Hematopoietic multipotent progenitor cell treated with erythropoietin and hydrocortisone succinate and interleukin-3 and kit ligand, for 6 days (in vitro differentiated cells): ENCODE results near the gene CCDC194.
"Not testable (repeated sequence)": the region's sequence is repeated elsewhere in the genome, so short reads cannot be mapped to it uniquely, and the experiment has no call there.

Experiments used
- DNase-seq: peaks from one replicate; pipeline ENCODE4 v3.0.0-alpha.2; 2015

CCDC194 gene

GRCh38 chr19:17365361-17365760, 28.6 kb downstream of the CCDC194 start:
- no peak for DNase-seq

GRCh38 chr19:17363852-17364605, 30.0 kb downstream of the CCDC194 start:
- DNase-seq, result not testable (repeated sequence)

DNA sequence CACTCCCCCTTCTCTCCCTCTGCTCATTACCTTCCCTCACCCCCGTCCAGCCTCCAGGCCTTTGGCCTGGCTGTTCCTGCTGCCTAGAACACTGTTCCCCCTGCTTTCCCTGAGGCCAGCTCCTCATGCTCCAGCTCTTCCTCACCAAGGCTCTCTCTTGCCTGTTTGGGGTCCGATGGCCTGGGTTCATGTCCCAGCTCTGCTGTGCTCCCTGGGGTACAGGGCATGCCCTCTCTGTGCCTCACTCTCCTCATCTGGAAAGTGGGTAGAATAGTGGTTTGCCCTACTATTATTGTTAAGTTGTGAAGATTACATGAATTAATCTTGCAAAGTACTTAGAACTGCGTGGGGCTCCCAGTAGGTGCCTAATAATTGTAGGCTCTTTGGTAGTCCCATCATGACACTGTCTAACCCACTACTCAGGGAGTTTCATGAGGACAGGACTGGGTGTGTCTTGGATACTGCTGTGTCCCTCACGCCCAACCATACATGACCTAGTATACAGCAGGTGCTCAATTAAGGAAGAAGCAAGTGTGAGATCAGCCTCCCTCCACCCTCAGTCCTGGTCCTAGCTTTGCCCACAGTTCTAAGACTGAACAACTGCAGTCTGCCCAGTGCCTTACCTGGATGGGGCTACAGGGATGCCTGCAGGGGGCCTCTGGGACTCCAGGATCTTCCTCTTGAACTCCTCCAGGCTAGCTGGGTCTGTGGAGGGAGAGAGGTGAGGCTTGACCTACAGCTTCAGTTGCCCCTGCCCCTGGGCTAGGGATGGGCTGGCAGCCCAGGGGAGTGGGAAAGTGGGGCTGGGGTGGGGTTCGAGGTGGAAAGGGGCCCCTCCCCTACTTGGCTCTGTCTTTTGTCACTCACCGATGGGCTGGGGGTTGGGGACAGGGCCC, 33.8 kb downstream of the CCDC194 start:
- DNase-seq, result no peak

GRCh38 chr19:17358395-17358794, 35.6 kb downstream of the CCDC194 start:
- DNase-seq, result no peak

DNA sequence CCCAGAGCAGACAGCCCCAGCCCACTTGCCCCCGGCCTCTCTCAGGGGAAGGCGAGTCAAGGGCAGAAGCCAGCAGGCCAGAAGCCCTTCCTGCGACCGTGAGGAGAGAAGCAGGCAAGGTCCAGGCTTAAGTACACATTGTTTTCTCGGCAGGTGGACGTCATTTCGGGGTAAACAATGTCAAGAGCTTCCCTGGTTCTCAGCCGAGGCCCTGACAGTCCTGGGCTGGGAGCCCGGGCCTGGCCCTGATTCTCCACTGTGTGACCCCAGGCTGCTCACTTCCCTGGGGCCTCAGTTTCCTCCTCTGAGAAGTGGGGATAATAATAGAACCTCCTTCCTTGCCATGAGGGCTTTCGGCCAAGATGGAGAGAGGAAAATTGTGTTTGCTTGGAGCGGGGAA, 36.3 kb downstream of the CCDC194 start:
- no peak for DNase-seq

- no peak for DNase-seq
Observed at GRCh38 chr19:17357078-17357666, 36.8 kb downstream of the CCDC194 start.

DNA sequence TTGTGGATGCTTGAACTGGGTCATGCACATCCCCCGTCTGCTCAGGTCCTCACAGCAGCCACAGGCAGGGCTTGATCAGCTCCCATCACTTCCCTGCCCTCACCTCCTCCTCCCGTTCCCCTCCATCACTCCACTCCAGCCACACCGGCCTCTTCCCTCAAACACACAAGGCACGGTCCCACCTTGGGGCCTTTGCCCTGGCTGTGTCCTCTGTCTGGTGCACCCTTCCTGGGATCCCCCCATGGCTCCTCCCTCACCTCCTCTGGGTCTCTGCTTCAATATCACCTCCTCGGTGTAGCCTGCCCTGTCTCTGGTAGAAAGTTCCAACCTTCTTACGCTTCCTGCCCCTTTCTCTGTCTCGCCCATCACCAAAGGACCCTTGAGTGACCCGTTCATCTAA, 40.6 kb downstream of the CCDC194 start:
- DNase-seq, result no peak

DNA sequence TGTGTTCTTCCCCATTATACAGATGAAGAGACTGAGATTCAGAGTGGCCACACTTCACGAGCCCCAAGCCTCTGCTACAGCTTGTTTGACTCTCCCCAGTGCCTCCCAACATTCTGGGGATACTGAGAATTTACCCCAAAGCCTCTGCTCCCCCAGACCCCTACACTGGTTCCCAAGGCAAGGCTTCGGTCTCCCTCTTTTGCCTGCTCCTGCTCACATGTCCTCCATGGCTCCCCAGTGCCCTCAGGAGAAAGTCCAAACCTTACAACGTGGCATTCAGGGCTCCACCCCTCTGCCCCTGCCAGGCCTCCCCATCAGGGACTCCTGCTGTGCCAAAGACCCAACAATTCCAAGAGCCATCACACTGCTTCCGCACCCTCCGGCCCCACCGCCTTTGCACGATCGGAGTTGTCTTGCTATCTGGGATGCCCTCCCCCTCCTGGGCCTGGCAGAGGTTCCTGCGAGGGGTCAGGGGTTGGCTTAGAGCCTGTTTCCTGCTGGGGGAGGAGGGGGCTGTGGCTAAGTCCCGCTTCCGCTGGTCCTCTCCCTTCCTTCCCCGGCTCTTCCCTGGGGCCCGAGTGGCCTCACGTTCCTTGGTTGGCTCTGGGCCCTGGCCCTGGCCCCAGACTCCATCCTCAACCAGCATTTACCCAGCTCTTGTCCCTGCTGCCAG, 41.3 kb downstream of the CCDC194 start:
- no peak for DNase-seq

GRCh38 chr19:17351815-17352435, 42.1 kb downstream of the CCDC194 start:
- no peak for DNase-seq

DNA sequence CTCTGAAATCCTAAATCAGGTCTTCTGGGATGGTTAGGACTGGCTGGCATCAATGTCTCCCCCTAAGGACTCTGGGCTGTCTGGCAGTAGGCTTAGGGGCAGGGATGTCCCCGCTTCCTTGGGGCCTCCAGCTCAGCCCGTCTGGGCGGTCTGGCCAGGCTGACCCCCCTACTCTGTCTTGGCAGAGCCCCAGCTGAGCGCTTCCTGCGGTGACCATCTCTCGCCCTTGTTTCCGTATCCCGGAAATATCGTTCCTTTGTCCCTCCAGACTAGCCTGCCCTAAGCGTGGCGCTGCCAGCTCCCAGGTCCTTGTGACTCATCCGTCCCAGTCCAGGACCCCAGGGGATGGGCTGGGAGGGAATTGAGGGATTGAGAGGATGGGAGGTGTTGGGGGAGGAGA, 45.3 kb downstream of the CCDC194 start:
- DNase-seq, result no peak

GRCh38 chr19:17347877-17348276, 46.1 kb downstream of the CCDC194 start:
- no peak for DNase-seq

DNA sequence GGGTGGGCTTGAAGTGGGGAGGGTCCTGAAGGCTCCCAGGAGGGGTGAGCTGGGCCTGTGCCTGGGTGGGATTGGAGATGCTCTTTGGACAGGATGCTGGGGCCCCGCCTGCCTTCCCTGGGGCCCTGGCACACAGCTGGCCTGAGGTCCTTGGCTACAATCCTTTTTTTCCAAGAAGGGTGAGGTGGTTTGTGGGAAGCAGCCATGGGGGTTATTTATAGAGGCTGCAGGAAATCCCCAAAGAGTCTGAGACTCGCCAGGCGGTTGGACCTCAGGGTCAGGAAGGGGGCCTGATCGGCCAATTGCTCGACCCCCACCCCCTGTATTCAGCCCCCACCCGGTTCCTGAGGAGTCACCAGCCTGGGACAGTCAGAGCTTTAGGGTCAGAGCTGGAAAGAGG, 46.6 kb downstream of the CCDC194 start:
- no peak for DNase-seq

DNA sequence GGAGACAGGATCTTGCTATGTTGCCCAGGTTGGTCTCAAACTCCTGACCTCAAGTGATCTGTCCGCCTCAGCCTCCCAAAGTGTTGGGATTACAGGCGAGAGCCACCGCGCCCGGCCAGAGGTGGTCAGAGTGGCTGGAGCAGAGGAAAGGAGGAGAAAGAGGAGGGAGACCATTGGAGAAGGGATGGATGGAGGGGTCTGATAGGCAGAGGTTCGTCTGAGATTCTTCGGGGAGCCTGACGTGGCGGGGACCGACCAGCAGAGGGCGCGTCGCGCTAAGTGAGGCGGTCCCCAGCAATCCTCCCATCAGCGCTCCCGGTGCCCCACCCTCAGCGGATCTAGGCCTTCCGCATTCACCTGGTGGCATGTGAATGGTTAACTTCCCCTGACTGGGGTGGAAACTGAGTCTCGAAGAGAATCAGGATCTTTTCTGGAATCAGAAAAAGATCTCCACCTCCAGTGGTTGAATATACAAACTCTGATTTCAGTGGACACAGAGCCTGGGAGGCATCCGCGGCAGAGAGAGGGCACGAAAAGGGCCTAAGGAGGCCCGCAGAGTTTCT, 47.8 kb downstream of the CCDC194 start:
- peak; percentile 83 for DNase-seq

DNA sequence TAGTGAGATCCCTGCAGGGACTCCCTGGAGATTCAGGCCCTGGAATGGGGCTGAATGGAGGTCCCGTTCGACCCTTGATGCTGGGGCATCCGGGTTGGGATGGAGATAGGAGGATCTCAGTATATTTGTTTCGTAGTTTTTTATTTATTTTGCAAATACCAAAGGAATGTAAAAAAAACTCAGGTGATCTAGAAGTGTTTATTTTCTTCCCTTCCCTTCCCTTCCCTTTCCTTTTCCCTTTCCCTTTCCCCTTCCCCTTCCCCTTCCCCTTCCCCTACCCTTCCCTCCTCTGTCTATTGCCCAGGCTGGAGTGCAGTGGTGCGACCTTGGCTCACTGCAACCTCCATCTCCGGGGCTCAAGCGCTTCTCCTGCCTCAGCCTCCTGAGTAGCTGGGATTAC, 52.2 kb downstream of the CCDC194 start:
- DNase-seq, result no peak

DNA sequence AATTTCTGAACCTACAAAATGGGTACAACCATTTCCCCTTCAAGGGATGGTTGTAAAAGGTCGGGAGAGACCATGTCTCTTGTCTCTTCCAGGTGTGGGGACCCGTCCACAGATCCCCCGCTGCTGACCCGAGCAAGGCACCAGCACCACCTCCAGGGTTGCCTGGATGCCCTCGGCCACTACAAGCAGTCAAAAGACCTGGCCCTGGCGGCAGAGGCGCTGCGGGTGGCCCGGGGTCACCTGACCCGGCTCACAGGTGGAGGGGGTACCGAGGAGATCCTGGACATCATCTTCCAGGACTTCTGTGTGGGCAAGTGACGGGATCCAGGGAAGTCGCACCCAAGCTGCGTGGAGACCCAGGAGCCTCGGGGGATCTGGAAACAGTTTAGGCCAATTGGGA, 52.6 kb downstream of the CCDC194 start:
- DNase-seq, result no peak

- DNase-seq, result no peak
Observed at GRCh38 chr19:17340871-17341357, 53.1 kb downstream of the CCDC194 start.
